AG09309 (cell line): ENCODE results near the gene ZNF324B.
"Not testable (repeated sequence)": the region's sequence is repeated elsewhere in the genome, so short reads cannot be mapped to it uniquely, and the experiment has no call there.

ENCODE experiments used
- DNase-seq: peaks from one replicate; pipeline ENCODE4 v3.0.0-alpha.2; 2010; ENCODE audit warnings: low read depth
- H3K4me3 ChIP-seq: 2 replicates; pipeline ENCODE4 v1.5.1; 2011; ENCODE audit warnings: mild to moderate bottlenecking, low read depth, low read length, moderate library complexity; ENCODE audit not compliant: control insufficient read depth
- TF ChIP-seq, protein P1 (sequence below): IDR thresholded peaks from 2 replicates; pipeline ENCODE4 v1.5.1; 2011; ENCODE audit warnings: mild to moderate bottlenecking, low read depth, low read length, inconsistent platforms; ENCODE audit not compliant: insufficient read depth, control insufficient read depth; ENCODE audit errors: missing control alignments

The ZNF324B gene

DNA sequence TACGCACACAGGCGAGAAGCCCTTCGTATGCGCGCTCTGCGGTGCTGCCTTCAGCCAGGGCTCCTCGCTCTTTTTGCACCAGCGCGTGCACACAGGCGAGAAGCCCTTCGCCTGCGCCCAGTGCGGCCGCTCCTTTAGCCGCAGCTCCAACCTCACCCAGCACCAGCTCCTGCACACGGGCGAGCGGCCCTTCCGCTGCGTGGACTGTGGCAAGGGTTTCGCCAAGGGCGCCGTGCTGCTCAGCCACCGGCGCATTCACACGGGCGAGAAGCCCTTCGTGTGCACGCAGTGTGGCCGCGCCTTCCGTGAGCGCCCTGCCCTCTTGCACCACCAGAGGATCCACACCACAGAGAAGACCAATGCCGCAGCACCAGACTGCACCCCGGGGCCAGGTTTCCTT is 4.7 kb downstream of the ZNF324B start:
- H3K4me3 ChIP-seq: no peak overlapping the region
- TF ChIP-seq, protein P1, sequence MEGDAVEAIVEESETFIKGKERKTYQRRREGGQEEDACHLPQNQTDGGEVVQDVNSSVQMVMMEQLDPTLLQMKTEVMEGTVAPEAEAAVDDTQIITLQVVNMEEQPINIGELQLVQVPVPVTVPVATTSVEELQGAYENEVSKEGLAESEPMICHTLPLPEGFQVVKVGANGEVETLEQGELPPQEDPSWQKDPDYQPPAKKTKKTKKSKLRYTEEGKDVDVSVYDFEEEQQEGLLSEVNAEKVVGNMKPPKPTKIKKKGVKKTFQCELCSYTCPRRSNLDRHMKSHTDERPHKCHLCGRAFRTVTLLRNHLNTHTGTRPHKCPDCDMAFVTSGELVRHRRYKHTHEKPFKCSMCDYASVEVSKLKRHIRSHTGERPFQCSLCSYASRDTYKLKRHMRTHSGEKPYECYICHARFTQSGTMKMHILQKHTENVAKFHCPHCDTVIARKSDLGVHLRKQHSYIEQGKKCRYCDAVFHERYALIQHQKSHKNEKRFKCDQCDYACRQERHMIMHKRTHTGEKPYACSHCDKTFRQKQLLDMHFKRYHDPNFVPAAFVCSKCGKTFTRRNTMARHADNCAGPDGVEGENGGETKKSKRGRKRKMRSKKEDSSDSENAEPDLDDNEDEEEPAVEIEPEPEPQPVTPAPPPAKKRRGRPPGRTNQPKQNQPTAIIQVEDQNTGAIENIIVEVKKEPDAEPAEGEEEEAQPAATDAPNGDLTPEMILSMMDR: no peak
- no peak for DNase-seq

DNA sequence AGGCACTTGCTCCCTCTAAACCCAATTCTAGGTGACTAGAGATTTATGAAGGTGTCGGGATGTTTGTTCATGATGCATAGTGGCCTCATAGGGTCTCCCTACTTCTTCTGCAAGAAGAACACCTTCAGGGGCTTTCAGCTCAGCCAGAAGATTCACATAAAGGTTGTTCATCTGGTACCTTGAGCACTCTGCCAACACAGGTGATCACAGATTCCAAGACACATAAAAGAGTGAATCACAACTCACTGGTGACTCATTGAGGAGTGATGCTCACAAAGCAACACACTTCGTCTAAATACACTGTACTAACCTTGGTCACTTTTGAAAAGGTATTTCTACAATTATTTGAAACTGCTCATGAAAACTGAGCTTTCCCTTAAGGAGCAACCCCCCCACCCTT is 8.6 kb downstream of the ZNF324B start:
- TF ChIP-seq, protein P1: no peak
- no peak overlapping the region for H3K4me3 ChIP-seq
- no peak for DNase-seq

DNA sequence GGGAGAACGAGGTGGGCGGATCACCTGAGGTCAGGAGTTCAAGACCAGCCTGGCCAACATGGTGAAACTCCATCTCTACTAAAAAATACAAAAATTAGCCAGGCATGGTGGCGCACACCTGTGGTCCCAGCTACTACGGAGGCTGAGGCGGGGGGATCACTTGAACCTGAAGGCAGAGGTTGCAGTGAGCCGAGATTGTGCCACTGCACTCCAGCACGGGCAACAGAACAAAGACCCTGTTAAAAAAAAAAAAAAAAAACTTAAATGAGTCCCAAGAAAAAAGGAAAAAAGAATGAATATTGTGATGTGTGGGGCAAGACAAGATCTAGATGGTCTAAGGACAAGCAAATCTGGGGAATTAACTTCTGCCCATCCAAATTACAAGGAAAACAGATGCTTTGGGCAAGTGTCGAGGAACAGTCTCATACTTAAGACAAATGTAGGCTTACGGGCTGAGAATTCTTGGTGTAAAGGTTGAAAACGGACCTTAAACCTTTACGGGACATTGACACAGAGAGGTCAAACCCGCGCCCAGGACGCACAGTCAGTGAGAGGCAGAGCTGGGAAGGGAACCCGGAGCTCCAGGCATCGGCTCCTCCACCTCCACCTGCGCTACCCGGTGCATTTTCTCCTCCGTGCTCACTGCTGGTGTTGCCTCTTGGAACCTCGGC is 14.8 kb downstream of the ZNF324B start:
- H3K4me3 ChIP-seq: peak overlapping the region; percentile 69
- no peak for DNase-seq
- TF ChIP-seq, protein P1: no peak

DNA sequence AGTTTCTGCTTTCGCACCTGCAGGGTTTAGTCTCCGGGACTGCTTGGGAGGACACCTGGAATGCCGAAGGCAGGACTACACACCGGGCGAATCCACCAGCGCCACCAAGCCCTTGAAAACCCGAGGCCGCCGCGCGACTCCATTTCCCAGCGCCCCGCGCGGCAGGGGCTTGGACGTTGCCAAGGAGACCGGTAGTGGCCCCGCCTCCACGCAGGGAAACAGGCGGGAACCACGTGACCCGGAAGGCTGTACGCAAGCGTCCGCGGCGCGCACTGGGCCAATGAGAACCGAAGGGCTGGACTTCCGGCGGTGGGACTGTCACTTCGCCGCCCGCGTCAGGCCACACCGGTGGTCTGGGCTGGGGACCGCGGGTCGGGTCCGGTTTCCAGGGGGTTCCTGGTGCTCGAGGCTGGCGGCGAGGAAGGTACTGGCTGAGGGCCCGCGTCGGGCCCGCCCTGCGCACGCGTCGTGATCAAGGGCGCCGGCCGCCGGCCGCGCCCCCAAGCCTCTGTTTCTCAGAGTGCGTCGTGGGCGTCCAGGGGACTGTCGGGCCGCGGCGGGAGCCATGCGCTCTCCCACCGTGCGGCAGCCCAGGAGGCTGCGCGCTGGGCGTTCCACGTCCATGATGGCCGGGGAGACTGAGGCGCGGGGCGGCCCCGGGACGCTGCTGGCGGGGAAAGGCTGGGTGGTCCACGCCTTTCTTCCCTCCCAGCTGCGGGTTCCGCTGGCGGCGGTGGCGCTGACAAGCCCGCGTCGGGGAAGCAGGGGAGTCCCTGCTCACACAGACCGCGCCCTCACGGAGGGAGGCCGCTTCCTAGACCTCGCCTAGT is 15.6 kb downstream of the ZNF324B start, which contains the start of gene ZNF324:
Gene ZNF324 (plus strand): TSS at position 321 of the 830 bp plus-strand sequence. CDS start 2,106 bp downstream, outside the sequence.
- H3K4me3 ChIP-seq: peak within 1 kb of the TSS; percentile 69
- DNase-seq: peak; percentile 69
- TF ChIP-seq, protein P1: no peak

DNA sequence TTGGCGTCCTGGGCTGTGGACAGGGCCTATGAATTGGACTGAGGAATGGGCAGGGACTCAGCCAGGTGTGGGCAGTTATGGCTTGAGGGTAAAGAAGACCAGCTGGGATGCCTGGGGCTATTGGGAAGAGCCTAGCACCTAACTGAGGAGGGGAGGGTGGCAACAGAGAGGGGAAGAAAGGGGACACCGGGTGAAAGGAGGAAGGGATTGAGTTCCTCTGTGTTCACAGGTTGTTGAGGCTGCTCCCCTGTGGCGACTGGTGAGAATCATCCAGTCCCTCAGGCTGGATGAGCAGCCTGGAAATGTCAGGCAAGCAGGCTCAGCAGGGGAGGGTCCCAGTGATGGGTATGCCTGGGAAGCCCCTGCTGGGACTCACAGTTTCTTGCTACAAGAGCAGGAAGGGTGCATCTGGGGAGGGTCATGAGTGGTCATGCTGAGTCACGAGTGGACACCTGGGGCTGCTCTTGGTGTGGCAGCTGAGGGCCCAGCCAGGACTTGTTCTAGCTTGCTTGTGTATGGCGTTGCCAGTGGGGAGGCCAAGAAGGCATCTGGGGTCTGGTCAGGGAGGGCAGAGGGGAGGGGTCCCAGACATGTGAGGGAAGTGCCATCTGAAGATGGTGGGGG is 16.9 kb downstream of the ZNF324B start:
- H3K4me3 ChIP-seq: peak overlapping the region; percentile 30
- DNase-seq: no peak
- TF ChIP-seq, protein P1: no peak

DNA sequence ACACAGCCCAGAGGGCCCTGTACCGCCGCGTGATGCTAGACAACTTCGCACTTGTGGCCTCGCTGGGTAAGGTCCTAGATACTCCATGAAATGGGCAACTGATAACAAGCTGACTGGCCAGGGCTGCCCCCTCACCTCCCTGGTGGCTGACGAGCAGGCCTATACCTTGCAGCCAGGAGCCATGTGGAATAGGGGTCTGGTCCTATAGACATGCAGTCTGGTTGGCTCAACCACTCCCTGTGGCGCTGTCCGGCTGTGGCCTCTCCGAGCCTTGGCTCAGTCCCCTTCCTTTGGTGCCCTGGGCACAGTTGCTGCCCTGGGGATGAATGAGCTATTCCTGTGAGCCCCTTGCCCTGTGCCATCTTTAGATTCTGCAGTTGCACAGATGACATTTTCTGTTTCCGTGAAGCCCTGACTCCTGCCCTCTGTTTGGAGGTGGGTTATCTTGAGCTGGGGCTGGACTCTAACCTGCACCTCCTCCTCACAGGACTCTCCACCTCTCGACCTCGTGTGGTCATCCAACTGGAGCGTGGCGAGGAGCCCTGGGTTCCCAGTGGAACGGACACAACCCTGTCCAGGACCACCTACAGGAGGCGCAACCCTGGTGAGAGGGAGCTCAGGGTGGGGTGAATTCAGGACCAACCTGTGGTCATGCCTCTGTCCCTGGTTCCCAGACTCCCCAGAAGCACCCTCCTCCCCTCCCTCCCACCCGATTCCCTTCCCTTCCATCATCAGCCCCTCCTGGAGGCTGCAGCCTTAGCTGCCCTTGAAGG is 18.0 kb downstream of the ZNF324B start:
- no peak overlapping the region for H3K4me3 ChIP-seq
- TF ChIP-seq, protein P1: no peak
- DNase-seq: no peak

DNA sequence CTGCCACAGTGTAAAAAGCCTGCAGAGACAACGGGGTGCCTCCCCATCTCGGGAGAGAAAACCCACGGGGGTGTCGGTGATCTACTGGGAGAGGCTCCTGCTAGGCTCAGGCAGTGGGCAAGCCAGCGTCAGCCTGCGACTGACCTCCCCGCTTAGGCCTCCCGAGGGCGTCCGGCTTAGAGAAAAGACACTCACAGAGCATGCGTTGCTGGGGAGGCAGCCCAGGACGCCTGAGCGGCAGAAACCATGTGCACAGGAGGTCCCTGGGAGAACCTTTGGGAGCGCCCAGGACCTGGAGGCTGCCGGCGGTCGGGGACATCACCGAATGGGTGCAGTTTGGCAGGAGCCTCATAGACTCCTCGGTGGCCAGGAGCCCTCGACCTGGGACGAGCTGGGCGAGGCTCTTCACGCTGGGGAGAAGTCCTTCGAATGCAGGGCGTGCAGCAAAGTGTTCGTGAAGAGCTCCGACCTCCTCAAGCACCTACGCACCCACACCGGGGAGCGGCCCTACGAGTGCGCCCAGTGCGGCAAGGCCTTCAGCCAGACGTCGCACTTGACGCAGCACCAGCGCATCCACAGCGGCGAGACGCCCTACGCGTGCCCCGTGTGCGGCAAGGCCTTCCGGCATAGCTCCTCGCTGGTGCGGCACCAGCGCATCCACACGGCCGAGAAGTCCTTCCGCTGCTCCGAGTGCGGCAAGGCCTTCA is 19.6 kb downstream of the ZNF324B start:
- H3K4me3 ChIP-seq, DNase-seq: not testable (repeated sequence)
